K562 (cell line): ENCODE measurements around the gene CD47. TPM values are rescaled to one million over a fixed set of nuclear protein-coding genes. Genes with fewer than 3 reads are reported as not detected.

ENCODE experiments used
- BDP1 ChIP-seq: IDR thresholded peaks from 3 replicates; pipeline ENCODE4 v1.6.1; 2011; ENCODE audit not compliant: insufficient read length, insufficient read depth
- HLTF ChIP-seq: fragments of 450-650 bp; IDR thresholded peaks from 2 replicates; pipeline ENCODE4 v1.6.1; 2016
- KLF6 ChIP-seq: fragments of 250-450 bp; sonication (Bioruptor Pico); IDR thresholded peaks from 2 replicates; pipeline ENCODE4 v1.4.0; 2020; ENCODE audit warnings: mild to moderate bottlenecking, moderate library complexity, borderline replicate concordance
- MGA ChIP-seq: fragments of 450-650 bp; IDR thresholded peaks from 2 replicates; pipeline ENCODE4 v1.6.1; 2016; ENCODE audit warnings: mild to moderate bottlenecking, moderate library complexity
- SIX5 ChIP-seq, 2 experiments: IDR thresholded peaks; 2 replicates each; pipeline ENCODE4 v1.6.1; 2011; ENCODE audit warnings: low read length in 2 of 2, borderline replicate concordance in 1 of 2, low read depth in 1 of 2, mild to moderate bottlenecking in 1 of 2, moderate library complexity in 1 of 2; ENCODE audit not compliant: insufficient read depth in 1 of 2
- polyA plus RNA-seq, 8 experiments: library from polyadenylated mRNA; depleted of rRNA in 4 of 8; stranded (reverse) in 5 of 8; unstranded in 3 of 8; fragments of >200 nt; fragmentation: Nextera tagmentation in 2 of 8; fragmentation: Illumina TruSeq in 1 of 8; extraction: Ambion mirVana in 2 of 8; extraction: Trizol in 1 of 8; gene quantifications; 2 replicates each; pipeline versions ENCODE4 v1.2.1 to v1.2.3, GENCODE V29; 2011 to 2014; ENCODE audit warnings: inconsistent platforms in 1 of 8, missing spikeins in 1 of 8
- total RNA-seq, 7 experiments: library from RNA; depleted of rRNA in 6 of 7; stranded (reverse); fragments of >200 nt in 6 of 7; fragmentation: Illumina TruSeq in 2 of 7; extraction: Trizol in 2 of 7; gene quantifications; 2 replicates each; pipeline versions ENCODE4 v1.2.1 to v1.2.3, GENCODE V29; 2011 to 2021; ENCODE audit warnings: low replicate concordance in 1 of 7
- TF ChIP-seq, protein P1 (sequence below), 2 experiments: fragments of 450-650 bp; IDR thresholded peaks; 2 replicates each; pipeline ENCODE4 v1.6.1; 2016

CD47 gene
- total and polyA plus RNA-seq, 9 of the 15 experiments (the other 6 are each of a cell fraction or from before 2014, with no cell fraction given) = 10.2 to 62.6 (median 36.3) TPM

GRCh38 chr3:108041253-108041652 is 49.6 kb downstream of the CD47 start (continued):
- TF ChIP-seq, protein P1, sequence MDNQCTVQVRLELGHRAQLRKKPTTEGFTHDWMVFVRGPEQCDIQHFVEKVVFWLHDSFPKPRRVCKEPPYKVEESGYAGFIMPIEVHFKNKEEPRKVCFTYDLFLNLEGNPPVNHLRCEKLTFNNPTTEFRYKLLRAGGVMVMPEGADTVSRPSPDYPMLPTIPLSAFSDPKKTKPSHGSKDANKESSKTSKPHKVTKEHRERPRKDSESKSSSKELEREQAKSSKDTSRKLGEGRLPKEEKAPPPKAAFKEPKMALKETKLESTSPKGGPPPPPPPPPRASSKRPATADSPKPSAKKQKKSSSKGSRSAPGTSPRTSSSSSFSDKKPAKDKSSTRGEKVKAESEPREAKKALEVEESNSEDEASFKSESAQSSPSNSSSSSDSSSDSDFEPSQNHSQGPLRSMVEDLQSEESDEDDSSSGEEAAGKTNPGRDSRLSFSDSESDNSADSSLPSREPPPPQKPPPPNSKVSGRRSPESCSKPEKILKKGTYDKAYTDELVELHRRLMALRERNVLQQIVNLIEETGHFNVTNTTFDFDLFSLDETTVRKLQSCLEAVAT (IDR thresholded peaks at IDR 0.05) = no peak
- TF ChIP-seq SIX5 (IDR thresholded peaks at IDR 0.05; ENCODE audit: borderline replicate concordance in 1 of 2, insufficient read depth in 1 of 2, low read depth in 1 of 2, low read length in 2 of 2) (no peak), HLTF (no peak), BDP1 (no peak), KLF6 (CRISPR knock-in tag) (no peak), MGA (no peak)
